SIG-M5 treated with dmso at 0.1 percent for 504 hours (cell line): Measurements from ENCODE around the gene MAP4K3.

ENCODE experiments used
- DNase-seq: peaks from one replicate; lab custom pipeline; 2025; ENCODE audit not compliant: unreplicated experiment; lab: John Stamatoyannopoulos, UW

MAP4K3 gene

DNA sequence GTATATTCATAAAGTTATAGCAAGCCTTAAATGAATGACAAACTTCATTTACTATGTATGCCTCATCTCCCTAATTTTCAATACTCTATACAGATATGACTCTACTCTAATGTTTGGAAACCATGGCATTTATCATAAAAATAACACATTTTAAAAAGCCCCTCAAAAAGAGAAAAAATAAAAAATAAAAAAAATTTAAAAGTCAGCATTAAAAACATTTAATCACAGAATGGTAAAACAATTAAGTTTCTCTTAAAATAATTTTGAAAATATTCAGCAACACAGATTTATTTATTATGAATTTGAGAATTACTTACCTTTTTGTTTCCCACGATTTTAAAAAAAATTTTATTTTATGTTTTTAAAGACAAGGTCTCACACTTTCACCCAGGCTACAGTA, 128.3 kb downstream of the MAP4K3 start:
- no peak for DNase-seq

DNA sequence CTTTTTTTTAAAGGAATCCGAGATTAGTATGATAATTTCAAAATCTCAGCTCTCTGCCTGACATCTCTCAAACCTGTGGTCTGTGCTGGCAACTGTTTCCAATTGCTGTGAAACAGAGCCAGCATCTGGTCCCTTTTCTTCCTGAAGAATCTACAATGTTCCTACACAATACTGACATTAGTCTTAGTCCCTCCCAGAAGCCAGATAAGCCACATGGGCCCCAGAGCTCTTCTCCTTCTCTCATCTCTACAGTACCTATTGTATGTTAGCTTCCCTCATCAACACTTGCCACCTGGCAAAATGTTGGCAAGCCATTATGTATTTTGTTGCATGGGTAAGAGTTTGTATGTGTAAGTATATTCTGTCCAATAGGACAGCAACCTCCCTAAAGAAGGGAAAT, 130.5 kb downstream of the MAP4K3 start:
- no peak for DNase-seq

DNA sequence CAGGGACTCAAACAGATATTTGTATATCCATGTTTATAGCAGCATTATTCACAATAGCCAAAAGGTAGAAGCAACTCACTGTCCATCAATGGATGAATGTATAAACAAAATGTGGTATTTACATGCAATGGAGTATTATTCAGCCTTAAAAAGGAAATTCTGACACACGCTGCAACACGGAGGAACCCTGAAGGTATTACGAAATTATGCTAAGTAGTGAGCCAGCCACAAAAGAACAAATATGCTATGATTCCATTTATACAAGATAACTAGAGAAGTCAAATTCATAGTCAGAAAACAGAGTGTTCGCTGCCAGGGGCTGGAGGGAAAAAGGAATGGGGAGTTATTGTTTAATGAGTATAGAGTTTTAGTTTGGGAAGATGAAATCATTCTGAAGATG, 132.4 kb downstream of the MAP4K3 start:
- DNase-seq, result no peak

DNA sequence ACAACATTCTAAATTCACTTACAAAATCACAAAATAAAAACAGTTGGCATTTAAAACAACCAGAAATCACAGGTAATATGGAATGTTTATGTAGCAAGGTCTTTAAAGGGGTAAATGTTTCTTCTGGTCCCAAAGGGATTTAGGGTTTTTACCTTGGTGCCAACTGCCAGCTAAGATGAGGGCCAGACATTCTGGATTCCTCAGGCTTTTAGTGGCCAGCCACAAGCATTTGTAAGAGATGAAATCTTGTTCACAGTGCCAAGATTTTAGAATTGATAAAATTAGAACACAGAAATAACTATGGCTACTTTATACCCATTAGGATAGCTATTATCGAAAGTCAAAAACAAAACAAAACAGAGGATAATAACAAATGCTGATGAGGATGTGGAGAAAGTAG, 132.9 kb downstream of the MAP4K3 start:
- DNase-seq, result no peak

DNA sequence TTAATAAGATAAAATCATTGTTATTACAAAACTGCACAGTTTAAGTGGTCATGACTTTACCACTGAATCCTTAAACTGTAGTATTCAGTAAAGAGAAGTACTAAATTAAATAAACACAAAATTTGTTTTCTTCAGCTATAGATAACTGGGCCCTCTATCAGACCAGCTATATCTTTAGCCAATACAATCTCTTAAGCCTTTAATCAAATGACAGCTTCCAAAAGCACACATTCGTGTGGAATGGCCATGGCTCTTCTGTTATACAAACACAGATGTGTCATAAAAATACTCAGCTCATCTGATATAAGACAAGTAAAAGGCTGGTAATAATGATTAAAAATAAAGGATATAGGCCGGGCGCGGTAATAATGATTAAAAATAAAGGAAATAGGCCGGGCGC, 135.7 kb downstream of the MAP4K3 start:
- DNase-seq, result no peak

DNA sequence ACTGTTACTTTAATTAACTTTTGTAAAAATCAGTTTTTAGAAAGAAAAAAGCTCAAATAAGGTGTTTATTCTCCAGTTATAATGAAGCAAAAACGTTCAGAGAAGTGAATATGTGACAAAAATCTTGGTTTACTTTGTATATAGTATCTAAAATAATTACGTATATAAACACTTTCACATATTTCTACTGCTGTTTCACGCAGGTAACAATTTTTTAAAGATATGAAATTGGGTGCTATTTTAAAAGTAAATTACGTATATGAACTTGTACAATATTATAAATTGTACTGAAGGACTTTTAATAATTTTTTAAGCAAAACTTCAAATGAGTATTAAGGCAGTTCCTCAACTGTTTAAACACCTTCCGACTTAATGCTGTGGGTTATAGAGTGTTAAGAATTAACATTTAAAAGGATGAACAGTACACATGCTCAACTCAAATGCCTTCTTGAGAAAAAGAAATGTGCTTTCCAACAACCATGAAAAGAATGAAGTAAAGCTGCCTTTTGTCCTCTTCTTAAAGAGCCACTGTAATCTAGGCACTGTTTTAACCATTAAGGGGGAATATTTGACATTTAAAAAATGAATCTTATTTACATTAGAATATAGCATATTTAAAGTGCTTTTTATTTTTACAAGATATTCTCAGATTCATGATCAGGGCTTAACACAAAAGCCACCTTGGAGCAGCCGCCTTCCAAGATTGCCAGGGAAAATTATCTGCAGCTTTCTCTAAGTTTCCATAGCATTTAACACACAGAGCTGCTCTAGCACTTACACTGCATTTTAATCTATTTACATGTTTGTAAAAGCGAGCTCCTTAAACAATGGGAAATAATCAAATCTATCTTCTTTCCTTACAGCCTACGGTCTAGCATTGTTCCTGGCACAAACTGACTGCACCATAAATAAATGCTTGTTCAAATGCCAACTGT, 136.8 kb downstream of the MAP4K3 start:
- no peak for DNase-seq

DNA sequence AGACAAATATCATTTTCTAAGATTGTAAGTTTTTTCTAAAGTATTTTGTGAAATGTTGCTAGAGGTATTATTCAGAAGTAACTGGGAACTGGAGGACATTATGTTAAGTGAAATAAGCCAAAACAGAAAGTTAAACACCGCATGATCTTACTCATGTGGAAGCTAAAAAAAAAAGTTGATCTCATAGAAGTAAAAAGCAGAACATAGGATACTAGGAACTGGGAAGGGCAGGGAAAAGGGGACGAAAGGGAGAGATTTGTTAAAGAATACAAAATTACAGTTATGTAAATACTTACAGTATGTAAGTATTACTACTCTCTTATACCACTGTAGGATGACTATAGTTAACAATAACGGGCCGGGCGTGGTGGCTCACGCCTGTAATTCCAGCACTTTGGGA, 146.7 kb downstream of the MAP4K3 start:
- no peak for DNase-seq

DNA sequence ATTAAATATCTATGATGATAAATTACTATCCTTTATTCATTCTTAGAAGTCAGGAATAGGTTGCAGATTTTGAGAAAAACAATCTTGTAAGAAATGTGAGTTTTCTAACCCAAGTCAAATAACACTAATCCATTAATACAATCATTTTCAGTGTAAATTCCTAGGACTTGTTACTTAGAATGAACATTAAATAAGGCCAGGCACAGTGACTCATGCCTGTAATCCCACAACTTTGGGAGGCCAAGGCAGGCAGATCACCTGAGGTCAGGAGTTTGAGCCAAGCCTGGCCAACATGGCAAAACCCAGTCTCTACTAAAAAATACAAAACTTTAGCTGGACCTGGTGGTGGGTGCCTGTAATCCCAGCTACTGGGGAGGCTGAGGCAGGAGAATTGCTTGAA, 147.5 kb downstream of the MAP4K3 start:
- no peak for DNase-seq

DNA sequence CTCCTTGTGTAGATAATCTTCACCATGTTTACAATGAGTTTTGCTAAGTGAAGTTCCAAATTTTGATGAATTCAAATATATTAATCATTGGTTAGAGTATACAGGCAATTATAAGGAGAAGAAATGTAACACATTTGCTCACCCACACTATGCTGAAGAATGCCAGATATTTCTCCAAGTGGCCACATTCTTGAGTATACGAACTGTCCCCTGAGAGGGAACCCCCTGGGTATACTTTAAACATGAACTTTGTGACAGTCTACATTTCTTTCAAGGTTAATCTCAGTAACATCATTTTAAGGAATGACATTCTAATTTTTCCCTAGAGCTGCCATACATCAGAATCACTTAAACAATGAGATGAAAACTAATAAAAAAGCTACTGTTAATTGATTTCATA, 153.5 kb downstream of the MAP4K3 start:
- no peak for DNase-seq

DNA sequence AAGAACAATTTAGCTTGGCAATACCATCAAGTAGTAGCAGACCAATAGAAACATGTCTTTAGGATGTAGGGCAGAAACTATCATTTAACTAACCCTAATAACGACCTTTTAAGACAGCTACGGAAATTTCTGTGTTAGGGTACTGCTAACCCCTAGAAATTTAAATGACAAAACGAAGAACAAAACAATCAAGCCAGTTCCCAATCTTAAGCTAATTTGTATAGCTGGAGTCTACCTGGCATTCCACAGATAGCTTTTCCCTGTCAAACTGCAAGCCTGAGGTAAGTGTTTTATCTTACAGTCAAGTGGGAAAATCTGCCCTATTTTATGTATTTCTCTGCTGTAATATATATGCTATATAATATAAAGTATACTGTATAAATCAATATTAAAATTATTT, 155.7 kb downstream of the MAP4K3 start:
- no peak for DNase-seq

DNA sequence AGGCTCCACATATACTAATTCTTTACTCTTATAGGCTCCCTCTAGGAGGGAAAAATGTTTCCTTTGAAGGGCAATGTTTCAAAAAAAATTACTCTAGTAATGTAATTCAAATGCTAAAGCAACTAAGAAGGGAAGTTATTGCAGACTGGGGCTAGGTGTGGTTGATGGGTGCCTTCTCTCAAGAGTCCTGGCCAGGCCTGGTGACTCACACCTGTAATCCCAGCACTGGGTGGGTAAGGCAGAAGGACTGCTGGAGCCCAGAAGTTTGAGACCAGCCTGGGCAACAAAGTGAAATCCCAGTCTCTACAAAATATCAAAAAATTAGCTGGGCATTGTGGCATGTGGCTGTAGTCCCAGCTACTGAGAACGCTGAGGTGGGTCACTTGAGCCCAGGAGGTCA, 162.1 kb downstream of the MAP4K3 start:
- DNase-seq, result no peak

DNA sequence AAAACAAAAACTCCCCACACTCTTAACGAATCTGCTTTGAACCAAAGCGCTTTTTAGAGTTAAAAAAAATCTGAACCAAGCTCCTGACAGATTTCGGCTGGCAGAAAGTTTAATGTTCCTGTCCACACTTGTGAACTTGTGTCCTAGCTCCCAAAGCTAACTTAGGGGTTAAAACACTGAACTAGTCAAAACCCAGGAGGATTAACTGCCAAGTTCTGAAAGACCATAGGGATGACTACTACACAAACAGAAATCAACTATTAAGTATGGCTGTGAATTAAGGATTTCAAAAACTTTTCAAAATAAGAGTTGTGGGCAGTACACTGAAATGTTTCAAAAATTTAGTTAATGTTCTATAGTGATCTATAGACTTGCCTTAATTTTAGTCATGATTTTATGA, 167.1 kb downstream of the MAP4K3 start:
- DNase-seq, result no peak

DNA sequence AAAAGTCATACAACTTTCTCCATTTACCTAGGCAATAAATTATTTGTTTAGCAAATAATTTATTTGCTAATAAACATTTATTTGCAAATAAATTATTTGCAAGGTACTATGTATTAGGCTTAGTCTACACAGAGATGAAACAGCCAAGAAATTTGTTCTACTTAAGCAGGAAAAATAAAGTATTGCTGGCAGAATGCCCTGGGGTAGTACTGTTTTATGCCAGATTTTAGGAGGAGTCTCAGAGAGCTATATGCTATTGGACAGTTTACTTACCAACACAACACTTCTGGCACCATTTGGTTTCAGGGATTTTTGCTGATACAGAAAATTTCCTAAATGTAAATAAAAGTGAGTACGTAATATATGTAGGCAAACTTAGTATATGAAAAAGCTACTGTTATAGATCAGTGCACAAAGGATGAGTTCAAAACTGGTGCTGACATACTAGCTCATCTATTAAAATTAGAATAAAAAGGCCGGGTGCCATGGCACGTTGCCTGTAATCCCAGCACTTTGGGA, 170.1 kb downstream of the MAP4K3 start:
- no peak for DNase-seq

DNA sequence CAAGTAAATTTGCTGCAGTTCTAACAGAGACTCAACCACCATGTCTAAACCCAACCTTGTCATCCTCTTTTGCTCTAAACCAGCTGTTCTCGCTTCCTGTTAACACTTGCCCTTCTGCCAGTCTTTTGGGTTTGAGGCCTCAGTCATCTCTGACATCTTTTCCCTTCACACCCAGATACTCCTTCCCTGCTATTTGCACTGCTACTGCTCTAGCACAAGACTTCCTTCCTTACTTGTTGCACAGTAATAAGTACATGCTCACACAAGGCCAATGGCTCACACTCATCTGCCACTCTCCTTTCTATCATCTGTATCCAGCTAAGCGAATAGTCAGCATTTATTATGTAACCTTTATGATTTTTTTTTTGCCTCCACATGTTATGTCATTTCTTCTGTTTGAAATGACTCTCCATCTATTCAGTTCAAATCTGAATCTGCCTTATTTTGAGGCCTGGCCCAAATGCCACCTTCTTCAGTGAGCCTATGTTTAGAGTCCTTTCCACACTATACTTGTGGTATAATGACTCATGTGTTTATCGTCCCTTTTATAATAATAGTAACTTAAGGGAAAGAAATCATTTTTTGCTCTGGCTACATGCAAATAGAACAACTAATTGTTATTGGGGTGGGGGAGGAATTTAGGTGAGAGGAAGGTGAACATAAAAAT, 170.8 kb downstream of the MAP4K3 start:
- peak; percentile 33 for DNase-seq

DNA sequence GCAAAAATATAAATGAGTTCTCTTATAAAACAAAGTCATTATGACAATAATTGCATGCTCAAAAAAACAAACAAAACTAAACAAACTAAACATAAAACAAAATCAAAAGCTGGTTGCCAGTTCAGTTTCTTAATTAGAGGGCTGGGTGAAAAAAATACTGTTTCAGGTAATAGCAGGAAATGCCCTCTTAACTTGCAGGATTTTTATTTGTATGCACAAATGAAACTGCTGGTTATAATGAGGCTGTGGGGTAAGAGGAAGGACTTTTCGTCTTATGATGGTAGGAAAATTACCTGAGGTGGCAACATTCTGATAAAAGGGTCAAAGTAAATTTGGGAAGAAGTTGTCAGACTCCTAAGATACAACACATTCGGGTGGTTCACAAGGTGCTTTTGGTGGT, 171.8 kb downstream of the MAP4K3 start:
- DNase-seq, result no peak

DNA sequence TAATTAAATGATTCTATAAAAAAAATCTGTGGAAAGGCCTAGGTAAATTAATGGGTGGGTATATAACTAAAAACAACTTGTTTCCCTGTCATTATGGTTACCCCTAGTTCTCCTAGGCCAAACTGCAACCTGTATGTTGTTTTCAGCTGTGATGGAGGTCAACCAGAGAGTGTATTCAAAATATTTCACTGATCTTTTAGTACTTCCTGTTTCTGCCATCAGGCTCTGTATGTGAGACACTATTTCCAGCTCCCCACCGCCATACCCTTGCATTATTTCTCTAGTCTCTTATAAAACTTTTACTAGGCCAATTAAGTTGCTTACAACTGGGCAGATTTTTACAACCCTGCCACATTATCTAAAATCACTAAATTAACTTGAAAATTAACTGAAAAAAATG, 172.4 kb downstream of the MAP4K3 start:
- peak; percentile 43 for DNase-seq

DNA sequence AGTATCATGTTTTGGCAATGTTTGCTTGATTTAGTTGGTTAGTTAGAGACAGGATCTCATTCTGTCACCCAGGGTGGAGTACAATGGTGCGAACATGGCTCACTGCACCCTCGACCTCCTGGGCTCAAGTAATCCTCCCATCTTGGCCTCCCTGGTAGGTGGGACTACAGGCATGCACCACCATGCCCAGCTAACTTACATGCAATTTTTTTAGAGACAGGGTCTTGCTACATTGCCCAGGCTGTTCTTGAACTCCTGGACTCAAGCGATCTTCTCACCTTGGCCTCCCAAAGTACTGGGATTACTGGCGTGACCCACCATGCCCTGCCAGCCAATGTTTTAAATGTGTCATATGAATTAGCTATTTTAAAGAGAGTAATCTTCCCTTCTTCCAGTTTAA, 177.0 kb downstream of the MAP4K3 start:
- no peak for DNase-seq

DNA sequence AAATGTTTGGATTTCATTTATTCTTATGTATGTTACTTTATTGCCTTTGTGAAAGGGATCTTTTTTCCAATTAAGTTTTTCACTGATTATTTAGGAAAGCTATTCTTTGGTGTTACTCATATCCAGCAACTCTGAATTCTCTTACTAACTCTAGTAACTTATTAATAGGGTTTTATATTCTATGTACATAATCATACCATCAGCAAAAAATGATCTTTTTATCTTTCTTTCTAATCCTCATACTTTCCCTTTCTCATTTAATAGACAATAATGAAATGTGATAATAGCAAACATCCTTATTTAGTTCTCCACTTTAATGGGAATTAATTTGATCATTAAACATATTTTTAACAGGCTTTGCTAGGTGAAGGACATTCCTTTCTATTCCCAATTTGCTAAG, 181.0 kb downstream of the MAP4K3 start:
- no peak for DNase-seq

DNA sequence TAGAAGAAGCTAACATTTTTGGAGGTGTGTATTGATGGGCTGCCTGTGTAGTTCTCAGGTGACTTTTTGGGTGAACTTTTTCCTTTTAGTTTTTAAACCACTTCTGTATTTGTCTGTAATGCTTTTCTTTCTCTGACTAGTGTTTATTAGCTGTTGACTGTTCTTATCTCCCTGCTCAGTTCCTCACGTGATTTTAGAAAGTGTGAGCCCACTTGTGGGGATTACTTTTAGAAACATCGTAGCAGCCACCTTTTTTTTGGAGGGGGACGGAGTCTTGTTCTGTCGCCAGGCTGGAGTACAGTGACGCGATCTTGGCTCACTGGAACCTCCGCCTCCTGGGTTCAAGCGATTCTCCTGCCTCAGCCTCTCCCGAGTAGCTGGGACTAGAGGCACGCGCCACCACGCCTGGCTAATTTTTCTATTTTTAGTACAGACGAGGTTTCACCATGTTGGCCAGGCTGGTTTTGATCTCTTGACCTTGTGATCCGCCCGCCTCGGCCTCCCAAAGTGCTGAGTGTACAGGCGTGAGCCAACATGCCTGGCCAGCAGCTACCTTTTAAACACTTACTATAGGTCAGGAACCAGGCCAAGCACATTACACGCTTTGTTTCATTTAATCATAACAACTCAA, 184.1 kb downstream of the MAP4K3 start:
- no peak for DNase-seq

DNA sequence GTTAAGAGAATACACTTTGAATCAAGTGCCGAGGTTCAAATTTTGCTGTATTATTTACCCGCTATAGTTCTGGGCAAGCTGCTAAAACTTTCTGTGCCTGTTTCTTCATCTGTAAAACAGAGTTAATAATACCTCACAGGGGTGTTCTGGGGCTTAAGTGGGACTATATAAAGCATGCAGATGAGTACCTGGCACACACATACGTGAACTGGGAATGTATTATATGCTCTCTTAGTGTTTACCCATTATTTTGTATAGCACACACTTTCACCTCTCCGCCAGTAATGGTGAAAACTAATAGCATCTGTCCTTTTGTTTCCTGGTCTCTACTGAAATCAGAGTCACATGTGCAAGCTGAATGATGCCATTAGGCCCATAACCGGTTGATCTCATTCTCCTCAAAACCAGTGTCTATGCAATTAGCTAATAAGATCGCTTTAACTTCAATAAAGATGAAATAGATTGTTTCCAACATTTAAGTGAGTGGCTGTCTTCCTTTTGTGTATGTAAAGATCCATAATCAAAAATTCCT, 189.5 kb downstream of the MAP4K3 start:
- DNase-seq, result no peak

DNA sequence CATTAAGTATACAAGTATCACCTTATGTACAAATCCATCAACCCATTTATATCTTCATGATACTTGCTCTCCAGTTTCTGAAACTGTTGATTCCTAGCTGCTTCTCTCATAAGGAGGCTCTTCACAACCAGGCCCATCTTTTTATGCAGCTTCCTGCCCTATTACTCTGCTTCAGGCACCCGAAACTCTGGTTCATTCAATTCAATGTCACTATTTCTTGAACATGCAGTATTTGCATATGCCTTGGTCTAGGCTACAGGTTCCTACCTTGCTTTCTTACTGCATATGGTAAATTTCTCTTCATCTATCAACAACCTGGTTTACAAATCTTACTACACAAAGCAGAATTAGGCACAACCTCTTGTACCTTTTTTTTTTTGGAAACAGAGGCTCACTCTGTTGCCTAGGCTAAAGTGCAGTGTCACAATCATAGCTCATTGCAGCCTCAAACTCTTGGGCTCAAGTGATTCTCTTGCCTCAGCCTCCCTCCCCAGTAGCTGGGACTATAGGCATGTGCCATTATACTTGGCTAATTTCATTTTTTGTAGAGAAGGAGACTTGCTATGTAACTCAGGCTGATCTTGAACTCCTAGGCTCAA, 190.6 kb downstream of the MAP4K3 start:
- DNase-seq, result no peak
